Type B pancreatic cell (in vitro differentiated cells): ENCODE data around the gene SLC46A2. TPM values are rescaled to one million over a fixed set of nuclear protein-coding genes. Genes with fewer than 3 reads are reported as not detected.
A peak's percentile ranks its signal among the peaks of the same experiment; 100 is the strongest.

Experiments
- DNase-seq: peaks from one replicate; pipeline ENCODE4 v3.0.0; 2021; ENCODE audit warnings: mixed read lengths; ENCODE audit not compliant: unreplicated experiment; ENCODE audit errors: extremely low spot score
- H3K27ac Mint-ChIP-seq: 2 replicates; pipeline ENCODE4 v1.8.0; 2021; ENCODE audit warnings: mild to moderate bottlenecking, mixed read lengths
- H3K27me3 Mint-ChIP-seq: 2 replicates; pipeline ENCODE4 v1.8.0; 2021; ENCODE audit warnings: mixed read lengths
- H3K36me3 Mint-ChIP-seq: 2 replicates; pipeline ENCODE4 v1.8.0; 2021; ENCODE audit warnings: mixed read lengths
- H3K4me1 Mint-ChIP-seq: one replicate; pipeline ENCODE4 v1.8.0; 2021; ENCODE audit warnings: mixed read lengths; ENCODE audit not compliant: unreplicated experiment
- H3K4me3 Mint-ChIP-seq: 2 replicates; pipeline ENCODE4 v1.8.0; 2021; ENCODE audit warnings: mild to moderate bottlenecking, mixed read lengths
- H3K9me3 Mint-ChIP-seq: 2 replicates; pipeline ENCODE4 v1.8.0; 2021; ENCODE audit warnings: mixed read lengths
- CTCF ChIP-seq: fragments of 200-600 bp; sonication (generic); conservative IDR thresholded peaks from 2 replicates; pipeline ENCODE4 v1.5.0; 2021; ENCODE audit warnings: antibody characterized with exemption, mild to moderate bottlenecking
- total RNA-seq: library from RNA; stranded (reverse); gene quantifications from 2 replicates; pipeline ENCODE4 v1.2.1, GENCODE V29; 2021; ENCODE audit warnings: low replicate concordance

Gene SLC46A2
- total RNA-seq, 1 donor from 2014 or later = not detected

- Mint-ChIP-seq H3K4me1 (peaks cover 24% of the 10 kb centered on the region), H3K36me3 (peaks cover 10% of the 10 kb centered on the region), H3K27me3 (no peaks in the 10 kb centered on the region), H3K4me3 (no peak overlapping the region), H3K27ac (no peak overlapping the region), H3K9me3 (peaks cover 6% of the 10 kb centered on the region)
- TF ChIP-seq CTCF = no peak
- DNase-seq = no peak
These were observed 22.2 kb downstream of the SLC46A2 start for GRCh38 chr9:112868461-112868860.

- DNase-seq = no peak
- Mint-ChIP-seq H3K4me1 (peaks cover 24% of the 10 kb centered on the region), H3K27me3 (no peaks in the 10 kb centered on the region), H3K36me3 (peaks cover 10% of the 10 kb centered on the region), H3K9me3 (peaks cover 6% of the 10 kb centered on the region), H3K4me3 (no peak overlapping the region), H3K27ac (peak overlapping the region; percentile 62)
- TF ChIP-seq CTCF = no peak
These were observed 23.2 kb downstream of the SLC46A2 start for GRCh38 chr9:112867275-112867991.

DNA sequence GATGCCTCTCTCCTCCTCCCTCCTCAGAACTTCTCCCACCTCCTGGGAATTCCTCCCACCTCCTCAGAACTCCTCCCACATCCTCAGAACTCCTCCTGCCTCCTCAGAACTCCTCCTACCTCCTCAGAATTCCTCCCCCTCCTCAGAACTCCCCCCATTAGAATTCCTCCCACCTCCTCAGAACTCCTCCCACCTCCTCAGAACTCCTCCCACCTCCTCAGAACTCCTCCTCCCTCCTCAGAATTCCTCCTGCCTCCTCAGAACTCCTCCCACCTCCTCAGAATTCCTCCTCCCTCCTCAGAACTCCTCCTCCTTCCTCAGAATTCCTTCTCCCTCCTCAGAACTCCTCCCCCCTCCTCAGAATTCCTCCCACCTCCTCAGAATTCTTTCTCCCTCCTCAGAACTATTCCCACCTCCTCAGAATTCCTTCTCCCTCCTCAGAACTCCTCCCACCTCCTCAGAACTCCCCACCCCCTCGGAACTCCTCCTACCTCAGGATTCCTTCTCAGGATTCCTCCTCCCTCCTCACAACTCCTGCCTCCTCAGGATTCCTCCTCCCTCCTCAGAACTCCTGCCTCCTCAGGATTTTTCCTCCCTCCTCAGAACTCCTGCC lies 23.9 kb downstream of the SLC46A2 start:
- Mint-ChIP-seq H3K9me3 (peaks cover 6% of the 10 kb centered on the region), H3K36me3 (peaks cover 10% of the 10 kb centered on the region), H3K4me1 (peaks cover 24% of the 10 kb centered on the region), H3K4me3 (no peak overlapping the region), H3K27ac (no peak overlapping the region), H3K27me3 (no peaks in the 10 kb centered on the region)
- no peak for DNase-seq
- no peak for TF ChIP-seq CTCF

GRCh38 chr9:112864982-112865381 lies 25.7 kb downstream of the SLC46A2 start:
- Mint-ChIP-seq H3K27ac (no peak overlapping the region), H3K27me3 (no peaks in the 10 kb centered on the region), H3K4me1 (peaks cover 22% of the 10 kb centered on the region), H3K9me3 (peaks cover 6% of the 10 kb centered on the region), H3K36me3 (peaks cover 7% of the 10 kb centered on the region), H3K4me3 (no peak overlapping the region)
- no peak for DNase-seq
- no peak for TF ChIP-seq CTCF

DNA sequence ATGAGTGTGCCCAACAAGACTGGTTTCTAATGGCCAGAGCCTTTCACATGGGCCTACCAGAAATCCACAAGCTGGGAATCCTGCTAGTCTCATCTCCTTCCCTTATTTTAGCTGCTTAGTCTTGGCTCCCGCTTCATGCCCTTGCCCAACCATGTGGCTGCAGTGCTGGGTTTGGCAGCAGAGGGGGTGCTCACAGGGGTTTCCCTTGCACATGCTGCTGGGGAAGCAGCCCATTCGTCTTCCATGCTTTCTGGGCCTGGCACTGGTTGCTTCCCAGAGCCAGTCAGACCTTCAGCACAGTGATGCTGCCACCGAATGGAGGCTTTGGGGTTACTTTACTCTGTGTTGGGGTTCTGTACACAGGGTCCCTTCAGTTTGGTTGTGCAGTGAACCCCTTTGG lies 26.3 kb downstream of the SLC46A2 start:
- H3K27ac Mint-ChIP-seq = no peak overlapping the region
- no peak overlapping the region for H3K4me3 Mint-ChIP-seq
- H3K27me3 Mint-ChIP-seq = no peaks in the 10 kb centered on the region
- H3K4me1 Mint-ChIP-seq = peaks cover 16% of the 10 kb centered on the region
- peaks cover 6% of the 10 kb centered on the region for H3K9me3 Mint-ChIP-seq
- peaks cover 4% of the 10 kb centered on the region for H3K36me3 Mint-ChIP-seq
- DNase-seq = no peak
- TF ChIP-seq CTCF = no peak
